22Rv1 (cell line): ENCODE results near the gene SNAPC1.

ENCODE experiments used
- ZFX ChIP-seq: fragments of 450-650 bp; IDR thresholded peaks from 2 replicates; pipeline ENCODE4 v1.6.1; 2017; ENCODE audit warnings: antibody characterized with exemption, borderline replicate concordance
- TF ChIP-seq, protein P1 (sequence below): fragments of 450-650 bp; IDR thresholded peaks from 2 replicates; pipeline ENCODE4 v1.5.1; 2017; ENCODE audit warnings: mild to moderate bottlenecking

DNA sequence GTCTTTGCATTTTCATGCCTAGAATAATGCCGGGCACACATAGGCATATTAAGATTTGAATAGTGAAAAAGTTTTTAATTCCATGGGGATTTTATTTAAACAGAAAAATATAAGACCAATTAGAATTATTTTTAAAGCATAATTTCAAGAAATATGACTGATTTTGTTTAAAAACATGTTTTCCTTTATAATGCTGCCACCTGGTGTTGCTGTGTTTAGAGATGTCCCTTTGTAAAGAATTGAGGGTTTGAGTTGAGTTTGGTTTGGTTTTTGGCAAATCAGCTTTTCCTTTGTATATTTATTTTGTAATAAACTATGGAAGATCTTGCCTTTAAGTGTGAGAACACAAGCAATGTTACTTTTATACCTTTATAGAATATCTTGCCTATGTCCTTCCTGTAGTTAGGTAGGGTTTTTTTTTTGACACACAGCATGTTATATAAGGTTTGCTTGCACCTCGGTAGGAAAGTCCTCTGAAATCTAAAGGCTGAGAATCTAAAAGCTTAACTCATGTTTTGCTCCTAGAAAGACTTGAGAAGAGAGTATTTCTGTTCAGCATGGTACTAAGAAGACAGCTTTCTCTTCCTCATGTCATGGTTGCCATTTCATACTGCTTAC lies 31.4 kb upstream of the SNAPC1 start:
- TF ChIP-seq, protein P1, sequence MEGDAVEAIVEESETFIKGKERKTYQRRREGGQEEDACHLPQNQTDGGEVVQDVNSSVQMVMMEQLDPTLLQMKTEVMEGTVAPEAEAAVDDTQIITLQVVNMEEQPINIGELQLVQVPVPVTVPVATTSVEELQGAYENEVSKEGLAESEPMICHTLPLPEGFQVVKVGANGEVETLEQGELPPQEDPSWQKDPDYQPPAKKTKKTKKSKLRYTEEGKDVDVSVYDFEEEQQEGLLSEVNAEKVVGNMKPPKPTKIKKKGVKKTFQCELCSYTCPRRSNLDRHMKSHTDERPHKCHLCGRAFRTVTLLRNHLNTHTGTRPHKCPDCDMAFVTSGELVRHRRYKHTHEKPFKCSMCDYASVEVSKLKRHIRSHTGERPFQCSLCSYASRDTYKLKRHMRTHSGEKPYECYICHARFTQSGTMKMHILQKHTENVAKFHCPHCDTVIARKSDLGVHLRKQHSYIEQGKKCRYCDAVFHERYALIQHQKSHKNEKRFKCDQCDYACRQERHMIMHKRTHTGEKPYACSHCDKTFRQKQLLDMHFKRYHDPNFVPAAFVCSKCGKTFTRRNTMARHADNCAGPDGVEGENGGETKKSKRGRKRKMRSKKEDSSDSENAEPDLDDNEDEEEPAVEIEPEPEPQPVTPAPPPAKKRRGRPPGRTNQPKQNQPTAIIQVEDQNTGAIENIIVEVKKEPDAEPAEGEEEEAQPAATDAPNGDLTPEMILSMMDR = peak; percentile 37
- no peak for TF ChIP-seq ZFX
